Measurements from ENCODE around the gene ANKRD28. TPM values are rescaled to one million over a fixed set of nuclear protein-coding genes. Genes with fewer than 3 reads are reported as not detected.

Gene ANKRD28
- total RNA-seq, 2 experiments from 2014 or later, result 56.3 to 73.6 TPM

DNA sequence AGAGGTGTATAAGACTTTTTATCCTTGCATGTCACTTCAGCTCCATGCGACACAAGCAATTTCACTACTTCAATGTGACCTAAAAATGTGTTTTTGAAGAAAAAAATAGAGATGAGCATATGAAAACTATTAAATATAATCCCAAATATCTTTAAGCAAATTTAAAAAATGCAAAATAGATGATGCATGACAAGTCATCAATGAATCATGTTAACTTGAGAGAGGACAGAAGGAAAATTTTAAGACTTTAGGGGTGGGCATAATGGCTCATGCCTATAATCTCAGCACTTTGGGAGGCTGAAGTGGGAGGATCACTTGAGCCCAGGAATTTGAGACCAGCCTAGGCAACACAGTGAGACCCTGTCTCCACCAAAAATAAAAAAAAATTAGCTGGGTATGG, 73.3 kb downstream of the ANKRD28 start:
- Mint-ChIP-seq H3K27me3 (no peaks in the 10 kb centered on the region), H3K4me3 (no peak overlapping the region), H3K4me1 (peaks cover 34% of the 10 kb centered on the region), H3K36me3 (peaks cover 69% of the 10 kb centered on the region), H3K27ac (no peak overlapping the region), H3K9me3 (ENCODE audit: low read depth) (no peaks in the 10 kb centered on the region)
- DNase-seq (no peak), ATAC-seq (no peak)
- CTCF ChIA-PET, result interaction anchor here (0.9 to 1.4 kb wide), 2 partner anchors 20 to 87 kb away, joined by 3 read pairs; no protein-coding TSS in a partner anchor

DNA sequence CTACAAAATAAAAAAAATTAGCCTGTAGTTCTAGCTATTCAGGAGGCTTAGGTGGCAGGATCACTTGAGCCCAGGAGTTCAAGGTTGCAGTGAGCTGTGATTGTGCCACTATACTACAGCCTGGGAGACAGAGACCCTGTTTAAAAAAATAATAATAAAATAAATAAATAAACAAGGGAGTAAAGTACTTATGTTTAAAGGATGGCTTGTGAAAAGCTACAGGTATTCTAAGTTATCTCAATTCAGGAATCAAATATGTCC, 74.2 kb downstream of the ANKRD28 start:
- no peak for ATAC-seq
- DNase-seq, result no peak
- Mint-ChIP-seq H3K27ac (no peak overlapping the region), H3K4me3 (no peak overlapping the region), H3K36me3 (peaks cover 62% of the 10 kb centered on the region), H3K4me1 (peaks cover 31% of the 10 kb centered on the region), H3K9me3 (ENCODE audit: low read depth) (no peaks in the 10 kb centered on the region), H3K27me3 (no peaks in the 10 kb centered on the region)
- CTCF ChIA-PET, result no interaction called here

DNA sequence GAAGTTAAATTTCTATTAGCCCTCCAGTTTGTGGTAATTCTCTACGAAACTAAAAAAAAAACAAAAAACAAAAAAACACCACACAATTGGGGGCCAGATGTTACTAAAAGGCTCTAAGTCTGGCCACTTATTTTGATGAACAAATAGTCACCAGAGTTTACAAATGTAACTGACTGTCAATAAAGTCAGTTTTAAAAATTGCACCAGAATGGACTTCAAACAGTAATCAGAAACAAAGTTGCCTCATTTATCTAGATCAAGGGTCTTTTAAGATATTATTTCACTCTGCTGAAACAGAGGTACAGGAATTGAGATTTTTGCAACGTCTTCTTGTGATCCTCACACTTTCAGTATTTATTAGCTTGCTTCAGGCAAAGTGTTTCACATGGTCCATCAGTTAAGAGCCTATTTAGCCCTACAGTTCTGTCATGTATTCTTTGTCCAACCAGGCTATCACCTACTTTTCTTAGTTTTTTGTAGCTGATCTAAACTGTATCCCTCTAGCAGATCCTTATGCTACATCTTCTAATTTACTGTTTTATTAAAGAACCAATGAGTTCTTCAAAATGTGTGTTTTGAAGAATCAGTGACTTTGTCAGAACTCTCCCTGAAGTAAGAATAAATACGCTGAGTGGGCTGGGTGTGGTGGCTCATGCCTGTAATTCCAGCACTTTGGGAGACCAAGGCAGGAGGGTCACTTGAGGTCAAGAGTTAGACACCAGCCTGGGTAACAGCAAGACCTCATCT, 74.7 kb downstream of the ANKRD28 start:
- H3K4me3 Mint-ChIP-seq, result no peak overlapping the region
- no peaks in the 10 kb centered on the region for H3K27me3 Mint-ChIP-seq
- no peak overlapping the region for H3K27ac Mint-ChIP-seq
- ATAC-seq, result no peak
- H3K36me3 Mint-ChIP-seq, result peaks cover 58% of the 10 kb centered on the region
- H3K9me3 Mint-ChIP-seq (ENCODE audit: low read depth), result no peaks in the 10 kb centered on the region
- no peak for DNase-seq
- peaks cover 29% of the 10 kb centered on the region for H3K4me1 Mint-ChIP-seq
- CTCF ChIA-PET, result interaction anchor here (0.9 kb wide), 1 partner anchor 9 kb away, joined by 3 read pairs; no protein-coding TSS in a partner anchor

DNA sequence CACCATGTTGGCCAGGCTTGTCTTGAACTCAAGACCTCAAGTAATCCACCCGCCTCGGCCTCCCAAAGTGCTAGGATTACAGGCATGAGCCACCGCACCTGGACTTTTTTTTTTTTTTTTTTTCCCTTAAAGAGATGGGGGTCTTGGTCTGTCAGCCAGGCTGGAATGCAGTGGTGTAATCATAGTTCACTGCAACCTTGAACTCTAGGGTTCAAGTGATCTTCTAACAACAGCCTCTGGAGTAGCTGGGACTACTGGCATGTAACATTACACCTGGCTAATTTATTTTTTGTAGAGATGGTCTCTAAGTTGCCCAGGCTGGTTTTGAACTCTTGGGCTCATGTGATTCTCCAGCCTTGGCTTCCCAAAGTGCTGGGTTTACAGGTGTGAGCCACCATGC, 81.6 kb downstream of the ANKRD28 start:
- ATAC-seq (no peak), DNase-seq (no peak)
- no peaks in the 10 kb centered on the region for H3K4me1 Mint-ChIP-seq
- no peak overlapping the region for H3K27ac Mint-ChIP-seq
- H3K4me3 Mint-ChIP-seq, result no peak overlapping the region
- H3K9me3 Mint-ChIP-seq (ENCODE audit: low read depth), result no peaks in the 10 kb centered on the region
- H3K36me3 Mint-ChIP-seq, result peaks cover 46% of the 10 kb centered on the region
- no peaks in the 10 kb centered on the region for H3K27me3 Mint-ChIP-seq
- CTCF ChIA-PET, result interaction anchor here (0.7 kb wide), 1 partner anchor 239 kb away, joined by 3 read pairs; no protein-coding TSS in a partner anchor

DNA sequence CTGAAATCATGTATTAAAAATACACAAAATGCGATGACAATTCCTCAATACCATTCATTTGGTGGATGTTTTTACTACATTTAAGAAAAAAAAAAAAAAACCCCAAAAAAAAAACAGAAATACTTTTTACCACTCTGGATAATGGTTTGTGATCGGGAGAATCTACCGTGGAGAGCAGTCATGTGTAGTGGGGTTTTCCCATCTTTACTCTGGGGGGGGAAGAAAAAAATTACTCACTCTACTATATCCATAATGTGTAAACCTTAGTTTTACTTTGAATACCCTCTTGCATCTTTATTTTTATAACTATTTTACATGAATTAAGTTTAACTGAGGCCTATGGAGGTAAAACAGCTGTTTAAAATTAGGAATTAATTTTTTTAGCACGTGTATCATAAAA, 83.3 kb downstream of the ANKRD28 start:
- CTCF ChIA-PET, result interaction anchor here (1.3 kb wide), 2 partner anchors 8 to 98 kb away, joined by 3 to 4 read pairs; no protein-coding TSS in a partner anchor
- Mint-ChIP-seq H3K4me3 (no peak overlapping the region), H3K9me3 (ENCODE audit: low read depth) (no peaks in the 10 kb centered on the region)

DNA sequence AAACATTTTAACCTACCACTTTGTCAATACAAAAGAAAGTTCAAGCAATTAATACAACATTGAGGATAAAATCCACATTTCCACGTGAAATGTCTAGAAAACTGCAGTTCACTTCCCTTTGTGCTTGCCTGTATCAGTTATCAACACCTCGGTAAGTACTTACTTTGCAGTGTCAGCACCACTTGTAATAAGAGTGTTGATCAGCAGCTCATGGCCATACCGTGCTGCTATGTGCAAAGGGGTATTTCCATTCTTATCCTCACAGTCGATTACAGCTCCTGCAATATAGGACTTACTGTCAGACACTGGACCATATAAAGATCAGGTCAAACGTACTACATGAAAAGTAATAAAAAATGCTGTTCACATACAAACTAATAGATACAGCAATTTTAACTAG, 84.4 kb downstream of the ANKRD28 start:
- peaks cover 2% of the 10 kb centered on the region for H3K4me1 Mint-ChIP-seq
- H3K27ac Mint-ChIP-seq, result no peak overlapping the region
- DNase-seq (no peak), ATAC-seq (no peak)
- no peak overlapping the region for H3K4me3 Mint-ChIP-seq
- CTCF ChIA-PET, result interaction anchor here (0.8 to 1.3 kb wide), 5 partner anchors 9 to 99 kb away, joined by 3 to 4 read pairs (median 3); no protein-coding TSS in a partner anchor
- peaks cover 49% of the 10 kb centered on the region for H3K36me3 Mint-ChIP-seq
- H3K9me3 Mint-ChIP-seq (ENCODE audit: low read depth), result no peaks in the 10 kb centered on the region
- H3K27me3 Mint-ChIP-seq, result no peaks in the 10 kb centered on the region

More for the DNA sequence above, 83.3 kb downstream of the ANKRD28 start:
- H3K27me3 Mint-ChIP-seq, result no peaks in the 10 kb centered on the region
- H3K4me1 Mint-ChIP-seq, result no peaks in the 10 kb centered on the region
- no peak for DNase-seq
- ATAC-seq, result no peak
- no peak overlapping the region for H3K27ac Mint-ChIP-seq
- peaks cover 43% of the 10 kb centered on the region for H3K36me3 Mint-ChIP-seq

DNA sequence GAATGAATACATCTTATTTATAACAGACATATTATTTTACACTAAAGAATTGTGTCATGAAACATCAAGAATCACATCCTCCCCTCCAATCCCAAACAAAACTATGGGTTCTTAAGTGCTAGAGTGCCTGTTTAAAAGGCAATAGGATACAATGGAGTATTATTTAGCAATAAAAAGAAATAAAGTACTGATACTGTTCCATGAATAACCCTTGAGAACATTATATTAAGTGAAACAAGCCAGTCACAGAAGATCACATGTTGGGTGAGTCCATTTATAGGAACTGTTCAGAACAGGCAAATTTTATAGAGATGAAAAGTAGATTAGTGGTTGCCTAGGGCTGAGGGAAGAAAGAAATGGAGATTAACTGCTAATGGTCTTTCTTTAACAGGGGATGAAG, 86.5 kb downstream of the ANKRD28 start:
- Mint-ChIP-seq H3K4me1 (peaks cover 2% of the 10 kb centered on the region), H3K27me3 (no peaks in the 10 kb centered on the region), H3K4me3 (no peak overlapping the region), H3K36me3 (peaks cover 59% of the 10 kb centered on the region), H3K27ac (no peak overlapping the region), H3K9me3 (ENCODE audit: low read depth) (no peaks in the 10 kb centered on the region)
- no peak for DNase-seq
- no peak for ATAC-seq
- CTCF ChIA-PET, result interaction anchor here (0.6 kb wide), 1 partner anchor 652 kb away, joined by 3 read pairs; no protein-coding TSS in a partner anchor

DNA sequence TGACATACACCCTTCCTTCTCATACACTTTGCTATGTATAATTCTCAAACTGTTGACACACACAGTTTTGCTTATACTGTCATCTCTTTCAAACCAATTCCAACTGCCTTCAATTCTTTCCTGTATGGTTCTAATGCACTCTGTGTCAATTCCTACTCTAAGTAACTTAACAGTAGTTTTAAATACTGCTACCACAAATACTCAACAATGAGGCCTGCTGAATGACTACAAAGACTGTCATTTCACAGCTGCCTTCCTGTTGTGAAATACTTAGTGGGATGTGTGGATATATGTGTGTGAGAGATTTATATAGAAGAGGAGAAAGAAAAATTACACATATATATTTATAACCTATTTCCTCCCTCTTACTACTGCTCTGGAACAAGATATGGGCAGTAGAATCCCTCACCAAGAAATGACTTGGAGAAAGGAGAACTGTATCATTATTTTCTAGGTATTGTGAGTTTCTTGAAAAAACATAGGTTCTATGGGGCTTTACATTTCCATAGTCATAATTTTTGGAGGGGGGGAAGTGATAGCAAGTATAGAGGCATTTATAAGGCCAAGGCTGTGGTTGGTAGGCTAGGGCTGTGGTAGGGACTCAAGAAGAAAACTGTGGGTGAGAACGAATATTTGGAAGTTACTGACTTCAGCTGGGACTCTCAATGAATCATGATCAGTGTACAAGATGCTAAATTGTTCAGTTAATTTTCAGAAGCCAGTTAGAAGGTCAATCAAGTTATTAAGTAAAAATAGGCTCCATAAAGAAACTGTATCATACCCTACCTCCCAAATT, 88.7 kb downstream of the ANKRD28 start:
- Mint-ChIP-seq H3K27ac (no peak overlapping the region), H3K27me3 (no peaks in the 10 kb centered on the region), H3K36me3 (peaks cover 66% of the 10 kb centered on the region), H3K4me3 (no peak overlapping the region), H3K9me3 (ENCODE audit: low read depth) (no peaks in the 10 kb centered on the region), H3K4me1 (peaks cover 2% of the 10 kb centered on the region)
- no peak for ATAC-seq
- no peak for DNase-seq
- CTCF ChIA-PET, result no interaction called here

DNA sequence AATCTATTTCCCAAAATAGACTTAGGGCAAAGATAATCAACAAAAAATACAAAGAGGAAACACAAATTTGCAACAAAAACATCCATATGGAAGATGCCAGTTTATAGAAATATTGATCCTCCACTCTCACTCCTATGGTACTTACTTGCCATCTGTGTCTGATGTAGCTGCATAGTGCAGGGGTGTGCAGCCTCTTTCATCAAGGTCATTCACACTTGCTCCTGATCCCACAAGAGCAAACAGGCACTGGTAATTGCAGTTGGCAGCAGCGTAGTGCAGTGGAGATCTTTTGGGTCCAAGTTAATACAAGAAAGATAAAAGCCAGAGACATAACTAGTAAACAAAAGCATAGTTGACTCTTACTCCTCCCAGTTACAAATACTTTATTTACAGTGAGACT, 90.0 kb downstream of the ANKRD28 start:
- ATAC-seq, result no peak
- CTCF ChIA-PET, result no interaction called here
- peaks cover 2% of the 10 kb centered on the region for H3K4me1 Mint-ChIP-seq
- H3K36me3 Mint-ChIP-seq, result peaks cover 58% of the 10 kb centered on the region
- H3K27ac Mint-ChIP-seq, result no peak overlapping the region
- DNase-seq, result no peak
- no peaks in the 10 kb centered on the region for H3K27me3 Mint-ChIP-seq
- H3K9me3 Mint-ChIP-seq (ENCODE audit: low read depth), result no peaks in the 10 kb centered on the region
- no peak overlapping the region for H3K4me3 Mint-ChIP-seq

DNA sequence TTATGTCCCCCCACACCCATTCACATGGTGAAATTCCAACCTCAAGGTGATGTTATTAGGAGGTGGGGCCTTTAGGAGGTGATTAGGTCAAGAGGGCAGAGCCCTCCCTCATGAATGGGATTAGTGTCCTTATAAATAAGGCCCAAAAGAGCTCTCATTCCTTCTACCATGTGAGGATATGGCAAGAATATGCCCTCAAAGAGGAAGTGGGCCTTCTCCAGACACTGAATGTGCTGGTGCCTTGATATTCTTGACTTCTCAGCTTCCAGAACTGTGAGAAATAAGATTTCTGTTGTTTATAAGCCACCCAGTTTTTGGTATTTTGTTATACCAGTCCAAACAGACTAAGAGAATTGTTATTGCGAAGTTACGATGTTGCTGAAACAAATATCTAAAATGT, 94.4 kb downstream of the ANKRD28 start:
- DNase-seq, result no peak
- Mint-ChIP-seq H3K4me3 (no peak overlapping the region), H3K4me1 (no peaks in the 10 kb centered on the region), H3K27me3 (no peaks in the 10 kb centered on the region), H3K36me3 (peaks cover 41% of the 10 kb centered on the region), H3K9me3 (ENCODE audit: low read depth) (no peaks in the 10 kb centered on the region), H3K27ac (no peak overlapping the region)
- no peak for ATAC-seq
- CTCF ChIA-PET, result no interaction called here

DNA sequence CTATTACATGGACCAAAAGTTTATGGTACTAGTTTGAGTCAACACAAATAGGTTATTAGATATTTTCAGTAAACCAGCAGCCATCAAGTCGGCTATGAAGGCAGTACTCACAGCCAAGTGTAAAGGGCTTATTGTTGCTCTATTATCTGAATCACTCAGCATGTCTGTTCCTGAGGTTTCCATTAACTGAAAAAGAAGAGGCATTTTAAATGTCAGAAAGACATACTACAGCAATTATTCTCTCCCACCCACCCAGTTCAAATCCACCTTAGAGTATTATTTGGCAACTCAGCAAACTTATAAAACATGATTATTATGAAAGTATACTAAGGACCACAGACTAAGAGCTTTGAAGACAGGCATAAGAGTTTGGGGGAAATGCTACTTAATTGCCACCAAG, 103.2 kb downstream of the ANKRD28 start:
- CTCF ChIA-PET, result interaction anchor here (0.7 kb wide), 1 partner anchor 118 kb away, joined by 3 read pairs; no protein-coding TSS in a partner anchor
- Mint-ChIP-seq H3K27ac (no peak overlapping the region), H3K27me3 (no peaks in the 10 kb centered on the region), H3K4me3 (no peak overlapping the region), H3K4me1 (no peaks in the 10 kb centered on the region), H3K9me3 (ENCODE audit: low read depth) (no peaks in the 10 kb centered on the region), H3K36me3 (peaks cover 54% of the 10 kb centered on the region)
- no peak for ATAC-seq
- no peak for DNase-seq

DNA sequence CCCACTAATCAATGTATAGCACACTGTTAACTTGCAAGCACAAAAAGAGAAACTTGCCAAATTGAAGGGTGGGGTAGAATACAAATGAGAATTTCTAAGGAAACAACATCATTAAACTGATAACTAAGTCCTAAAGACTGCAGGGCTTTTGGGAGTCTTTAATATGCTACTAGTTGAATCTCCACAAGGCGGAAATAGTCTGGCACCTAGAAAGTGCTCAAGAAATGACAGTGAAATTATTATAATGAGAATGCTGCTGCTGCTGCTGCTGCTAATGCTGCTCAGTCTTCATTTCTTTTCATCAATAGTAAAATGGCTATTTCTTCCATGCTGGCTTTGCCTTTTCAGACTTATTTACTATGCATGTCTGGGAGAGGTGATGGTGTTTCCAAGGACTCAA, 104.4 kb downstream of the ANKRD28 start:
- H3K9me3 Mint-ChIP-seq (ENCODE audit: low read depth), result no peaks in the 10 kb centered on the region
- CTCF ChIA-PET, result interaction anchor here (0.9 kb wide), 1 partner anchor 116 kb away, joined by 3 read pairs; no protein-coding TSS in a partner anchor
- peaks cover 54% of the 10 kb centered on the region for H3K36me3 Mint-ChIP-seq
- H3K4me1 Mint-ChIP-seq, result no peaks in the 10 kb centered on the region
- DNase-seq (no peak), ATAC-seq (no peak)
- no peak overlapping the region for H3K4me3 Mint-ChIP-seq
- H3K27ac Mint-ChIP-seq, result no peak overlapping the region
- no peaks in the 10 kb centered on the region for H3K27me3 Mint-ChIP-seq

DNA sequence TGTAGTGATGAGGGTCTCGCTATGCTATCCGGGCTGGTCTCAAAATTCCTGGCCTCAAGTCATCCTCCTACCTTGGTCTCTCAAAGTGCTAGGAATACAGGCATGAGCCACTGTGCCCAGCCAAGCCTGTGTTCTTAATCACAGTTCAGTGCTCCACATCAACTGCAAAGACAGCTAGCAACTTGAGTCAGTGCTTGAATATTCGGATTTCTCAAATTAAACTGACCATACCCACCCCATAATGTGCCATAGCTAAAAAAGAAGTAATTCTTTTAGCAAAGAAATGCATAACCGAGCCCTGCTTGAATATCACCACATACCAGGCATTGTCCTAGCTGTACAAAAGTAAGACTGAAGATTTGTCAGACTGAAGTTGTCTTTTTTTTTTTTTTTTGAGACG, 107.0 kb downstream of the ANKRD28 start:
- ATAC-seq (no peak), DNase-seq (no peak)
- Mint-ChIP-seq H3K27me3 (no peaks in the 10 kb centered on the region), H3K36me3 (peaks cover 52% of the 10 kb centered on the region), H3K9me3 (ENCODE audit: low read depth) (no peaks in the 10 kb centered on the region), H3K27ac (no peak overlapping the region), H3K4me1 (peaks cover 2% of the 10 kb centered on the region), H3K4me3 (no peak overlapping the region)
- CTCF ChIA-PET, result no interaction called here

DNA sequence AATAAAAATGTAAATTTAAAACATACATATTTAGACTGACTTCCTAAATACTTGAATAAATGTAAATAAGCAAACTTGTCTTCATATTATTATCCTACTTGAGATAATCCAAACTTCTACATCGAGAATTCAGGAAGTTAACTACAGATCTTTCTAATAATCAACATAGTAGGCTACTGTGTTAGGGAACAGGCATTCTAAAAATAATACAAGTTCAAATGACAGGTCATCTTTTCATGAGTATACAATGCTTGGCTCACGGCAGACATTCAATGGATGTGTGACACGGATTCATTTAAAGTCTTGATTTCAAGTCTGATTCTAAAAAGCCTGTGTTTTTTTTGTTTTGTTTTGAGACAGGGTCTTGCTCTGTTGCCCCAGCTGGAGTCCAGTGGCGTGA, 107.5 kb downstream of the ANKRD28 start:
- Mint-ChIP-seq H3K4me1 (peaks cover 2% of the 10 kb centered on the region), H3K27me3 (no peaks in the 10 kb centered on the region), H3K36me3 (peaks cover 51% of the 10 kb centered on the region)

More for the DNA sequence above, 107.5 kb downstream of the ANKRD28 start:
- CTCF ChIA-PET, result no interaction called here
- Mint-ChIP-seq H3K27ac (no peak overlapping the region), H3K9me3 (ENCODE audit: low read depth) (no peaks in the 10 kb centered on the region), H3K4me3 (no peak overlapping the region)
- ATAC-seq (no peak), DNase-seq (no peak)

Measured in activated CD8-positive, alpha-beta memory T cell treated with anti-CD3 and anti-CD28 coated beads, Interleukin-2, amount 10 ng/mL, durations not matched to agents 7 days and 5 days (primary cell).